Natural killer cell treated with Interleukin-12 subunit alpha and Interleukin-12 subunit beta and Interleukin-15 and Interleukin-18, amount 100 ng/mL, for 72 hours (primary cell): ENCODE measurements around the gene PHAF1. TPM values are rescaled to one million over a fixed set of nuclear protein-coding genes. Genes with fewer than 3 reads are reported as not detected.

Source experiments
- ATAC-seq, 2 donors: fragments of 150-1000 bp; cut with Tn5 transposase in 1 of 2; sonication (Bioruptor Pico), chemical (Tn5 transposase) in 1 of 2; 2 replicates each; pipeline ENCODE4 v1.10.0; 2021
- DNase-seq: peaks from one replicate; pipeline ENCODE4 v3.0.0; 2022; ENCODE audit warnings: low spot score
- H3K27ac Mint-ChIP-seq, 2 donors: 1 replicate in 1 of 2; 2 replicates in 1 of 2; pipeline ENCODE4 v1.8.0; 2022; ENCODE audit warnings: mixed read lengths in 2 of 2, mild to moderate bottlenecking in 1 of 2, moderate library complexity in 1 of 2
- H3K27me3 Mint-ChIP-seq, 2 donors: 1 replicate in 1 of 2; 2 replicates in 1 of 2; pipeline ENCODE4 v1.8.0; 2022; ENCODE audit warnings: mixed read lengths in 2 of 2
- H3K36me3 Mint-ChIP-seq: one replicate; pipeline ENCODE4 v1.8.0; 2022; ENCODE audit warnings: mixed read lengths
- H3K4me1 Mint-ChIP-seq, 2 donors: 1 replicate in 1 of 2; 2 replicates in 1 of 2; pipeline ENCODE4 v1.8.0; 2022; ENCODE audit warnings: low read depth in 2 of 2, mixed read lengths in 2 of 2, mild to moderate bottlenecking in 1 of 2
- H3K4me3 Mint-ChIP-seq: one replicate; pipeline ENCODE4 v1.8.0; 2022; ENCODE audit warnings: mixed read lengths
- H3K9me3 Mint-ChIP-seq: 2 replicates; pipeline ENCODE4 v1.8.0; 2022; ENCODE audit warnings: mixed read lengths
- total RNA-seq, 2 donors: library from RNA; stranded (reverse); gene quantifications; one replicate each; pipeline ENCODE4 v1.2.3, GENCODE V29; 2022

PHAF1 gene
- total RNA-seq, 2 donors from 2014 or later, result 14.3 to 26.7 TPM

- DNase-seq, result no peak
- H3K9me3 Mint-ChIP-seq, result no peaks in the 10 kb centered on the region
- no peak for ATAC-seq
- no peaks in the 10 kb centered on the region for H3K36me3 Mint-ChIP-seq
- H3K27me3 Mint-ChIP-seq, result peaks cover 7 to 11% of the 10 kb centered on the region in 2 donors
- H3K27ac Mint-ChIP-seq, result no peak overlapping the region
- no peak overlapping the region for H3K4me3 Mint-ChIP-seq
- H3K4me1 Mint-ChIP-seq, result peaks cover 34 to 48% of the 10 kb centered on the region in 2 donors
Observed at GRCh38 chr16:67156143-67156844, 46.6 kb downstream of the PHAF1 start.

DNA sequence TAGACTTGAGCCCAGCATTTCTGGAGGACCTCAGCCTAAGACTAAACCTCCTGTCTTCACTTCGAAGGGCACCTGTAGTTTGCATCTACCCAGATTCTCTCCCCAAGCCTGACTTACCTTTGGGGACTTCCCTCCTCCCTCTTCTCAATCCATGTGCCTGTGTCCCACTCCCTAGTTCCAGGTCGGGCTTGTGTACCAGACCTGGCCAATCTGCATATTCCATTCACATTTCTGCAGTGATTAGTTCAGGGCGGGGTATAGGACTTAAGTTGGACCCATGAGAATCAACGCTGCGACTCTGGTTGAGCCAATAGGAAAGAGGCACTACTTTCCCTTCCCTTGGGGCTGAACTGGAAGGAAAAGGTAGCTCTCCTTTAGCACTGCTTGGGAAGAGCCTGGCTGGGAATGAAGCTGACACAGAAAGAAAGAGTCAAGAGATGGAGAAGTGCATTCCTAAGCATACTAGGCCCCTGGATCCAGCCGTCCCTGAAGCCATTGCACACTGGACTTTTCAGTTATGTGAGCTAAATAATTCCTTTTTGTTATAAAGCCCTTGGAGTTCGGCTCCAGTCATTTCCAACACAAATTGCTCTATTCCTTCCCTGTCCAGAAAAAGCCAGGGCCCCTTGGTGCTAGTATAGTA, 47.5 kb downstream of the PHAF1 start:
- DNase-seq, result no peak

GRCh38 chr16:67157892-67158635, 48.3 kb downstream of the PHAF1 start:
- H3K4me3 Mint-ChIP-seq, result peak overlapping the region; percentile 92
- no peaks in the 10 kb centered on the region for H3K9me3 Mint-ChIP-seq
- no peaks in the 10 kb centered on the region for H3K36me3 Mint-ChIP-seq
- ATAC-seq (no peak), DNase-seq (no peak)
- H3K4me1 Mint-ChIP-seq, result peaks cover 30 to 46% of the 10 kb centered on the region in 2 donors
- H3K27ac Mint-ChIP-seq, result peak overlapping the region; percentile 98 to 99
- H3K27me3 Mint-ChIP-seq, result peaks cover 1 to 6% of the 10 kb centered on the region in 2 donors

More for the DNA sequence above, 47.5 kb downstream of the PHAF1 start:
- Mint-ChIP-seq H3K4me3 (peak overlapping the region; percentile 92), H3K27ac (peak overlapping the region; percentile 98 to 99), H3K9me3 (no peaks in the 10 kb centered on the region), H3K4me1 (peaks cover 34 to 50% of the 10 kb centered on the region in 2 donors), H3K36me3 (no peaks in the 10 kb centered on the region), H3K27me3 (peaks cover 7 to 9% of the 10 kb centered on the region in 2 donors)
- ATAC-seq, result no peak

DNA sequence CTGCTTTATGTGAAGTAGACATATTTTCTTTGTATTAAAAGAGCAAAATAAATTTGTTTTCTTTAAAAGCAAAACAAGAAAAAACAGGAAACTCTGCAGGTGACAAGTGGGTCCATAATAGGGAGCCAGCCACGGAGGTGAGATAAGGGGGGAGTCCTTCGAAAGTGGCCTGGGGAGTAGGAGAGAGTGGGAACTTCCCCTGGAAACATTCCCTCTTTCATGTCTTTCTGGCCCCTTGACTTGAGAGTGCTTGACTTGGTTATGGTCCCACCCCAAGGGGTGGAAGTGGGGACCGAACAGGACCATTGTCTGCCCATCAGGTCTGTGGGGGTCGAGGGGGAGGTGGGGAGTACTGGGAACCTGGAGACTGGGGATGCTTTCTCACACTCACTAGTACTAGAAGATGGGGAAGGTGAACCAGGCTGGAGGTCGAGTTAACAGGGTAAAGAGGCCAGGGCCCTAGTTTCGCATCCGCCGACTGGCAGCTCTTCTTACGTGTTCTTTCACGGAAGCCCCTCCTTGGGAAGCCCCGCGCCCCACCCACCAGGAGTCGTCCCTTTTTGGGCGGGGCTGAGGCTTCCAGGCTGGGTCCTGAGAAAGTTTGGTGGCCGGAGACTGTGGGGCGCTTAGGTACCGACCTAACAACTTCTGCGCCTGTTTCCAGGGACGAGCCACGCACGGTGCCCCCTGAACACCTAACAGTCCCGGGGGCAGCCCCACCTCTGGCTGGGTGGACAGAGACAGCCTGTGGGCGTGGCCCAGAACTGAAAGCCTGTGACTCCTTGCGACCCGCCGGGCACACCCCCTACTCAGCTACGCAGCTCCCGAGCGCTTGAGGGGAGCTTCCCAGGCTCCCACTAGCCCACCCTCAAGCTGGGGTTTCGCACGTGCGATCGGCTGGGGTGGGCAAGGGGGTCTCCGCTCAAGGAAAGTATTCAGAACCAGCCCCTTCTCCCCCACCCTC, 49.2 kb downstream of the PHAF1 start:
- peak overlapping the region; percentile 92 for H3K4me3 Mint-ChIP-seq
- H3K36me3 Mint-ChIP-seq, result no peaks in the 10 kb centered on the region
- peaks cover 0 to 4% of the 10 kb centered on the region in 2 donors for H3K27me3 Mint-ChIP-seq
- H3K4me1 Mint-ChIP-seq, result peaks cover 27 to 40% of the 10 kb centered on the region in 2 donors
- ATAC-seq (peak; percentile 65 to 79), DNase-seq (peak; percentile 93)
- H3K27ac Mint-ChIP-seq, result peak overlapping the region; percentile 98 to 99
- H3K9me3 Mint-ChIP-seq, result no peaks in the 10 kb centered on the region

DNA sequence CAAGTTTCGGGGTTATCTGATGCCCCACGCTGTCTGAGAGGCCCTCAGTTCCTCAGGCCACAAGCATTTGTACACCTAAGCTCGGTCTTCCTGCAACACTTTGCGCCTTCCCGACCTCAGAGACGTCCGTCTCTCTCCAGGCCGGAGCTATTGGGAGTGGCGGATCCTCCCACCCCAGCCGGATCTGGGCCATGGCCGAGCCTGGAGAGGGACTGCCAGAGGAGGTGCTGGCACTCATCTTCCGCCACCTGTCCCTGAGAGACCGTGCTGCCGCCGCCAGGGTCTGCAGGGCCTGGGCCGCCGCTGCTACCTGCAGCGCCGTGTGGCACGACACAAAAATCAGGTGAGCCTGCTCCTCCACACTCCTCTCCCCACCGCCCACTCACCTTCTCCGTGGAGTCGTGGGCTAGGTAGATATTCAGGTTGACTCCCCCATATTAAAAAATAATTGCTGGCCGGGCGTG, 51.9 kb downstream of the PHAF1 start:
- no peak for DNase-seq
- Mint-ChIP-seq H3K4me1 (peaks cover 27 to 45% of the 10 kb centered on the region in 2 donors), H3K27ac (no peak overlapping the region)

GRCh38 chr16:67162506-67163163, 52.9 kb downstream of the PHAF1 start:
- peaks cover 9 to 12% of the 10 kb centered on the region in 2 donors for H3K27me3 Mint-ChIP-seq
- no peak for DNase-seq
- H3K36me3 Mint-ChIP-seq, result no peaks in the 10 kb centered on the region
- peaks cover 18 to 36% of the 10 kb centered on the region in 2 donors for H3K4me1 Mint-ChIP-seq
- H3K9me3 Mint-ChIP-seq, result no peaks in the 10 kb centered on the region
- no peak overlapping the region for H3K4me3 Mint-ChIP-seq
- H3K27ac Mint-ChIP-seq, result no peak overlapping the region
- no peak for ATAC-seq

More for the DNA sequence above, 51.9 kb downstream of the PHAF1 start:
- H3K36me3 Mint-ChIP-seq, result no peaks in the 10 kb centered on the region
- no peak overlapping the region for H3K4me3 Mint-ChIP-seq
- no peaks in the 10 kb centered on the region for H3K9me3 Mint-ChIP-seq
- peaks cover 5 to 9% of the 10 kb centered on the region in 2 donors for H3K27me3 Mint-ChIP-seq
- ATAC-seq, result no peak

DNA sequence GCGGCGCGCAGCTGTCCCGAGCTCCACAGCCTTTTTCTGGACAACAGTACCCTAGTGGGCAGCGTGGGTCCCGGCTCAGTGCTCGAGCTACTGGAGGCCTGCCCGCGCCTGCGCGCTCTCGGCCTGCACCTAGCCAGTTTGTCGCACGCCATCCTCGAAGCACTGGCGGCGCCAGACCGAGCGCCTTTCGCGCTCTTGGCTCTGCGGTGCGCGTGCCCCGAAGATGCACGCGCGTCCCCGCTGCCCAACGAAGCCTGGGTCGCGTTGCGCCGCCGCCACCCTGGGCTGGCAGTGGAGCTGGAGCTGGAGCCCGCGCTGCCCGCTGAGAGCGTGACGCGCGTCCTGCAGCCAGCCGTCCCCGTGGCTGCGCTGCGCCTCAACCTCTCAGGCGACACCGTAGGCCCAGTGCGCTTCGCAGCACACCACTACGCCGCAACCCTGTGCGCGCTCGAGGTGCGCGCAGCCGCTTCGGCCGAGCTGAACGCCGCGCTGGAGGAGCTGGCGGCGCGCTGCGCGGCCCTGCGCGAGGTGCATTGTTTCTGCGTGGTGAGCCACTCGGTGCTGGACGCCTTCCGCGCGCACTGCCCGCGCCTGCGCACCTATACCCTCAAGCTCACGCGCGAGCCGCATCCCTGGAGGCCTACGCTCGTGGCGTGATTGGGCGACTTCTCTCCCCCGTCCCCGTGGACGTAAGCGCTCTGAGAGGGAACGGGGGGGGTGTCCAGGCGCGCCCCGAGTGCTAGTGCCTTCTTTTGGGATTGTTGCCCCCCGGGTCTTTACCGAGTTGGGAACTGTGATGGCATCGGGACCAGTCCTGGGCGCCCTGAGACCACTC, 53.6 kb downstream of the PHAF1 start:
- H3K4me1 Mint-ChIP-seq, result peaks cover 11 to 29% of the 10 kb centered on the region in 2 donors
- peak overlapping the region; percentile 44 for H3K4me3 Mint-ChIP-seq
- H3K9me3 Mint-ChIP-seq, result no peaks in the 10 kb centered on the region
- H3K27me3 Mint-ChIP-seq, result peaks cover 14 to 15% of the 10 kb centered on the region in 2 donors
- no peaks in the 10 kb centered on the region for H3K36me3 Mint-ChIP-seq
- no peak for ATAC-seq
- no peak overlapping the region for H3K27ac Mint-ChIP-seq
- no peak for DNase-seq

DNA sequence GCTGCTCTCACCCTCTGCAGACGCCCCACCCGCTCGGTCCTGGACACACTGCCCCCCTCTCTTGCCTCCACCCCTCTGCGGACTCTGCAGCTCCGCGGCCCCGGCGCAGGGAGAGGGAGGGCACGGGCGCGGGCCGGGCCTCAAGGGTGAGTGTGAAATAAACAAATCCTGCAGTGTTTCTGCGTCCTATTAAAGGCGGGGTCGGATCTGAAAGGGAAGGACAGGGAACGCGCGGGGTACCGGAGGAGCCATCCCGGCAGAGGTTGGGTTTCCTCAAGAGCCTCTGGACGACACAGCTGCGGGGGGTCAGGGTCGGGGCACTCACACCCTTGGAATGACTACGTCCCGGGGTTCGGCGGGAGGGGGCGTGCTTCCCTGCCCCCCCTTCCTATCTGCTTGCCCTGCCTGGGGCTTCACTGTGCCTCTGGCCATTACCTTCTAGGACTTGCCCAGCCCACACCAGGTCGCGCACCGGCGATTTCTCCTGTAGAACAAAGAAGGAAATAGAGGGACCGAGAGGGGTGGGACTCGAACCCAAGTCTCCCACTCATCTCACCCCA, 54.3 kb downstream of the PHAF1 start:
- Mint-ChIP-seq H3K9me3 (no peaks in the 10 kb centered on the region), H3K4me3 (peak overlapping the region; percentile 44), H3K27ac (no peak overlapping the region), H3K4me1 (peaks cover 5 to 23% of the 10 kb centered on the region in 2 donors), H3K27me3 (peaks cover 16 to 18% of the 10 kb centered on the region in 2 donors), H3K36me3 (no peaks in the 10 kb centered on the region)
- ATAC-seq (no peak), DNase-seq (no peak)

DNA sequence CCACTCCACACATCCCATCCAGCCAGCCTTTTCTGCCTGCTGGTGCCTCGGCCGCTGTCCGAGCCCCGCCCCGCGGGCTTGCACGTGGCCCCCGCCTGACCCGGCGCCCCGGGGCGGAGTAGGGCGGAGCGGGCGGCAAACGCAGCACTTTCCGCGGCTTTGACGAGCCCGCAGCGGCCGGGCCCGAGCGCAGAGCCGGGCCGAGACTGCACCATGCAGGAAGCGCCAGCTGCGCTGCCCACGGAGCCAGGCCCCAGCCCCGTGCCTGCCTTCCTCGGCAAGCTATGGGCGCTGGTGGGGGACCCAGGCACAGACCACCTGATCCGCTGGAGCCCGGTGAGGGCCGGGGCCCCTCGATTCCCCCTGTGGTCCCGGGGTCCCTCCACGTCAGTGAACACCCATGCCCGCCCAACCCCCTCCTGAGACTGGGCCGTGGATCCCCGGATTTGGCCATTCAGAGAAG, 54.9 kb downstream of the PHAF1 start, which contains the start of gene HSF4:
TSS of gene HSF4 (plus strand) at position 147 of the 463 bp plus-strand sequence. CDS start at position 214, 67 bp downstream.
- H3K36me3 Mint-ChIP-seq, result no peaks in the 10 kb centered on the region
- no peaks in the 10 kb centered on the region for H3K9me3 Mint-ChIP-seq
- H3K4me1 Mint-ChIP-seq, result peaks cover 5 to 24% of the 10 kb centered on the region in 2 donors
- peak within 1 kb of the TSS; percentile 44 for H3K4me3 Mint-ChIP-seq
- ATAC-seq (no peak), DNase-seq (no peak)
- H3K27ac Mint-ChIP-seq, result no peak within 1 kb of the TSS
- peaks cover 16 to 18% of the 10 kb centered on the region in 2 donors for H3K27me3 Mint-ChIP-seq

DNA sequence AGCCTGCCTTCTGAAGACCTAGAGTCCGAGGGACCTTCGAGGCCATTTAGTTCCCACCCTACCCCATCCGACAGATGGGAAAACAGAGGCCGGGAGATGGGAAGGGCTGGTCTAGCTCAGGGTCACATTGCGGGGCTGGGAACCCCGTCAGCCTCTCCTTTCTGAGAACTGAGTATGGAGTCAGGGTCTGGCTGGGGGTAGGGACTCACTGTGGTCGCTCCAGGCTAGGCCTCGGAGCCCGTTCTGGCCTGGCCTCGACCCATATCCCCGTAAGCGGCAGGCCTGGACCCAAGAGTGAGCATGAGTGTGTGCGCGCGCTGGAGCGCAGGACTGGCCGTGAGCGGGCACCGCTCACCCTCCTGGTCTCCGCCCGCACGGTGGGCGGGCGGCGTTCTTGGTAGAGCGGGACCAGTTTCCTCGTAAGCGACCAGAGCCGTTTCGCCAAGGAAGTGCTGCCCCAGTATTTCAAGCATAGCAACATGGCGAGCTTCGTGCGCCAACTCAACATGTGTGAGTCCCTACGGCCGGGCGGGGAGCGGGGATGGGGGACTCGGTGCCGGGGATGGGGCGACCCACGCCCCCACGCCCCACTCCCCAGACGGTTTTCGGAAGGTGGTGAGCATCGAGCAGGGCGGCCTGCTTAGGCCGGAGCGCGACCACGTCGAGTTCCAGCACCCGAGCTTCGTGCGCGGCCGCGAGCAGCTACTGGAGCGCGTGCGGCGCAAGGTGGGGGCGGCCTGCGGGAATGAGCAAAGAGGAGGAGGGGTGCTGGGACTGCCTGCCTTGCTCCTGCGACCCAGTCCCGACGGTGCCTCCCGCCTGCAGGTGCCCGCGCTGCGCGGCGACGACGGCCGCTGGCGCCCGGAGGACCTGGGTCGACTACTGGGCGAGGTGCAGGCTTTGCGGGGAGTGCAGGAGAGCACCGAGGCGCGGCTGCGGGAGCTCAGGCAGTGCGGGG, 55.7 kb downstream of the PHAF1 start:
- peaks cover 11 to 30% of the 10 kb centered on the region in 2 donors for H3K4me1 Mint-ChIP-seq
- ATAC-seq, result no peak
- H3K4me3 Mint-ChIP-seq, result peak overlapping the region; percentile 32
- no peak overlapping the region for H3K27ac Mint-ChIP-seq
- no peak for DNase-seq
- no peaks in the 10 kb centered on the region for H3K36me3 Mint-ChIP-seq
- H3K9me3 Mint-ChIP-seq, result no peaks in the 10 kb centered on the region
- peaks cover 19 to 24% of the 10 kb centered on the region in 2 donors for H3K27me3 Mint-ChIP-seq
